Vagina (tissue), 2 donors: ENCODE results near the gene MAML3. TPM values are rescaled to one million over a fixed set of nuclear protein-coding genes. Genes with fewer than 3 reads are reported as not detected.
A peak's percentile ranks its signal among the peaks of the same experiment; 100 is the strongest.

Experiments
- DNase-seq, 2 donors: peaks; one replicate each; pipeline ENCODE4 v3.0.0-alpha.2; 2017; ENCODE audit errors: extremely low spot score in 2 of 2
- H3K27ac ChIP-seq: fragments of 200-600 bp; sonication (generic); one replicate; pipeline ENCODE4 v1.5.1; 2019
- H3K27me3 ChIP-seq: fragments of 200-600 bp; sonication (generic); one replicate; pipeline ENCODE4 v1.5.1; 2019
- H3K36me3 ChIP-seq, 2 donors: fragments of 200-600 bp; sonication (generic); one replicate each; pipeline ENCODE4 v1.5.1; 2017 to 2019
- H3K4me1 ChIP-seq: fragments of 200-600 bp; sonication (generic); one replicate; pipeline ENCODE4 v1.5.1; 2019
- H3K4me3 ChIP-seq, 2 donors: fragments of 200-600 bp; sonication (generic); 1 replicate in 1 of 2; 2 replicates in 1 of 2; pipeline ENCODE4 v1.5.1; 2016 to 2019
- H3K9me3 ChIP-seq: fragments of 200-600 bp; sonication (generic); one replicate; pipeline ENCODE4 v1.5.1; 2019
- CTCF ChIP-seq, 3 experiments: fragments of 450-650 bp in 2 of 3; fragments of 200-600 bp in 1 of 3; sonication (generic) in 1 of 3; IDR thresholded peaks; one replicate each; pipeline ENCODE4 v1.5.1; 2017 to 2019; ENCODE audit warnings: antibody characterized with exemption in 3 of 3, mild to moderate bottlenecking in 2 of 3, moderate library complexity in 2 of 3
- POLR2A ChIP-seq, 2 donors: fragments of 450-650 bp; IDR thresholded peaks; one replicate each; pipeline ENCODE4 v1.6.1; 2017; ENCODE audit warnings: antibody characterized with exemption in 2 of 2, mild to moderate bottlenecking in 2 of 2, moderate library complexity in 2 of 2
- POLR2AphosphoS5 ChIP-seq, 2 donors: sonication (generic); formaldehyde crosslinking; IDR thresholded peaks; one replicate each; pipeline ENCODE4 v1.9.0; 2017; ENCODE audit warnings: antibody characterized with exemption in 2 of 2, mild to moderate bottlenecking in 2 of 2, low read depth in 1 of 2; ENCODE audit not compliant: insufficient read depth in 1 of 2
- intact Hi-C: fragments of 100-400 bp; cut with DNase I; formaldehyde crosslinking; loops from one replicate; pipeline ENCODE4 v1.15.1; 2023
- total RNA-seq: library from RNA; depleted of rRNA; stranded (reverse); fragments of >200 nt; gene quantifications from one replicate; pipeline ENCODE4 v1.2.3, GENCODE V29; 2016

Gene MAML3
- total RNA-seq, 1 donor from 2014 or later = 16.2 TPM

DNA sequence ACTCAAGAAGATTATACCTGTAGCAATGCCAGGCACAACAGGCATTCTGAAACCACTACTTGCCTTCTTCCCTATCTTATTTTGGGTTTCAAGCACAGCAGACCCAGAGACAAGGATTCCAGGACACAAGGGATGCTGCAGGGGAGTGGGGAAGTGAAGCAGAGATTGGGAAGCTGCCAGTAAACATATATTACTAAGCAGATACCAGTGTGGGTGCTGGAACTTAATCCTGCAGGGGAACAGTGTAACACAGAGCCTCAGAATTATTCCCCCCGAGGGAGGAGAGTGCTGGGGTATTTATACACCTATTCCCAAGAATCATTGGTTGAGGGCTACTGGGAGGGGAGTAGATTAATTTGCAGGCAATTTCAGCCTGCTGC lies 33.3 kb upstream of the MAML3 start:
- DNase-seq = no peak
- peaks cover 24% of the 10 kb centered on the region for H3K4me1 ChIP-seq
- intact Hi-C loops = no loop called here
- H3K27ac ChIP-seq = no peak overlapping the region
- H3K4me3 ChIP-seq = no peak overlapping the region
- H3K9me3 ChIP-seq = no peaks in the 10 kb centered on the region
- TF ChIP-seq POLR2A (IDR thresholded peaks at IDR 0.05) (no peak), CTCF (IDR thresholded peaks at IDR 0.05) (no peak), POLR2AphosphoS5 (IDR thresholded peaks at IDR 0.05; ENCODE audit: insufficient read depth in 1 of 2, low read depth in 1 of 2) (no peak)
- H3K27me3 ChIP-seq = no peaks in the 10 kb centered on the region
- H3K36me3 ChIP-seq = no peaks in the 10 kb centered on the region

DNA sequence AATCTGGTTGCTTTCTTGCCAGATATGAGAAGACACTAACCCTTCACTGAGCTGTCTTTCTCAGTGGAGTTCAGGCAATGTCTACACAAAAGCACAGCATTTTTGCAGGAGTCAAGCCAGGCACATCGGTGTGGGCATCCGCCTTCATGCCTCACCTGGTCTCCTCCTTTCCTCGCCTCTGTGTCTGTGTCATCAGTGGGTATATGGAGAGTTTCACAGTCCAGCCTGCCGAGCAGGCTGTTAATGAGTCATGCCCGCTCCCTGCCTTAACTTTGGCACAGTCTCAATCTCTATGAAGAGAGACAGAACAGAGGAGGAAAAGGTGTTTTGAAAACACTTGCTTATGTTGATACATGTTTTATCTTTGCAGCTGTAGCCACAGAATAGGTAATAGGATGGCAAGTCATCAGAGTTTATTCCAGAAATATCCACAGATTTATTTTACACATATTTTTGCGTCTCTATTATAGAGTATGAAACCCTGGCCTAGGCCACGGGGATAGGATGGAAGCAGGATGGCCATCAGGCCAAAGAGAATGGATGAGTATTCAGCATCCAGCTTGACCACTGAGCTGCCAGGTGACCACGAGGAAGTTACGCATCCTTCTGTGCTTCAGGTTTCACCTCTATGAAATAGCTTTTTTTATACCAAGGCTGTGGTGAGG lies 32.8 kb upstream of the MAML3 start:
- no peak overlapping the region for H3K27ac ChIP-seq
- intact Hi-C loops = no loop called here
- H3K4me1 ChIP-seq = peaks cover 24% of the 10 kb centered on the region
- DNase-seq = no peak
- no peaks in the 10 kb centered on the region for H3K9me3 ChIP-seq
- no peaks in the 10 kb centered on the region for H3K27me3 ChIP-seq
- TF ChIP-seq CTCF (IDR thresholded peaks at IDR 0.05) = no peak
- TF ChIP-seq POLR2AphosphoS5 (IDR thresholded peaks at IDR 0.05; ENCODE audit: insufficient read depth in 1 of 2, low read depth in 1 of 2) = peak in 1 of 2 donors; percentile 62
- H3K4me3 ChIP-seq = no peak overlapping the region
- no peaks in the 10 kb centered on the region for H3K36me3 ChIP-seq

- TF ChIP-seq CTCF (IDR thresholded peaks at IDR 0.05) (no peak), POLR2AphosphoS5 (IDR thresholded peaks at IDR 0.05; ENCODE audit: insufficient read depth in 1 of 2, low read depth in 1 of 2) (no peak), POLR2A (IDR thresholded peaks at IDR 0.05) (no peak)
- intact Hi-C loops = no loop called here
- Histone ChIP-seq H3K4me3 (no peak overlapping the region), H3K4me1 (peaks cover 24% of the 10 kb centered on the region), H3K27ac (no peak overlapping the region), H3K9me3 (no peaks in the 10 kb centered on the region), H3K36me3 (no peaks in the 10 kb centered on the region), H3K27me3 (no peaks in the 10 kb centered on the region)
- DNase-seq = no peak
Observed at GRCh38 chr4:140186082-140186438, 32.1 kb upstream of the MAML3 start.

GRCh38 chr4:140185412-140186081 lies 31.6 kb upstream of the MAML3 start:
- H3K4me3 ChIP-seq = no peak overlapping the region
- H3K36me3 ChIP-seq = no peaks in the 10 kb centered on the region
- H3K27ac ChIP-seq = no peak overlapping the region
- intact Hi-C loops = no loop called here
- TF ChIP-seq CTCF (IDR thresholded peaks at IDR 0.05) (no peak), POLR2AphosphoS5 (IDR thresholded peaks at IDR 0.05; ENCODE audit: insufficient read depth in 1 of 2, low read depth in 1 of 2) (peak in 1 of 2 donors; percentile 38)
- DNase-seq = no peak
- H3K27me3 ChIP-seq = no peaks in the 10 kb centered on the region
- H3K9me3 ChIP-seq = no peaks in the 10 kb centered on the region
- peaks cover 24% of the 10 kb centered on the region for H3K4me1 ChIP-seq

GRCh38 chr4:140183270-140183669 lies 29.3 kb upstream of the MAML3 start:
- H3K27me3 ChIP-seq = no peaks in the 10 kb centered on the region
- H3K36me3 ChIP-seq = no peaks in the 10 kb centered on the region
- no peak for DNase-seq
- H3K27ac ChIP-seq = no peak overlapping the region
- H3K9me3 ChIP-seq = no peaks in the 10 kb centered on the region
- TF ChIP-seq CTCF (IDR thresholded peaks at IDR 0.05) (no peak), POLR2A (IDR thresholded peaks at IDR 0.05) (no peak), POLR2AphosphoS5 (IDR thresholded peaks at IDR 0.05; ENCODE audit: insufficient read depth in 1 of 2, low read depth in 1 of 2) (no peak)
- H3K4me1 ChIP-seq = peaks cover 12% of the 10 kb centered on the region
- intact Hi-C loops = no loop called here
- H3K4me3 ChIP-seq = no peak overlapping the region
